GM12878 (cell line): Measurements from ENCODE around the gene CD1B. TPM values are rescaled to one million over a fixed set of nuclear protein-coding genes. Genes with fewer than 3 reads are reported as not detected.

Source experiments
- ATAC-seq: fragments of 200-7000 bp; cut with Tn5 transposase; 3 replicates; pipeline ENCODE4 v1.9.1; 2020; ENCODE audit warnings: mild to moderate bottlenecking, moderate library complexity
- Bru-seq: library from RNA; stranded (reverse); fragments of 400-500 nt; gene quantifications from one replicate; lab custom pipeline; 2021; lab: Mats Ljungman, UMichigan
- BruChase-seq, 2 experiments: library from RNA; stranded (reverse); fragments of 400-500 nt; gene quantifications; one replicate each; lab custom pipeline; 2021; lab: Mats Ljungman, UMichigan
- BruUV-seq: library from RNA; stranded (reverse); fragments of 400-500 nt; replicated peaks from 2 replicates; lab custom pipeline; 2021; lab: Mats Ljungman, UMichigan
- CTCF ChIA-PET: fragments of 300-600 bp; sonication (Branson Sonifier 250); formaldehyde crosslinking; extraction: SDS; loops from one replicate; lab custom pipeline; 2021; ENCODE audit warnings: inconsistent platforms; lab: Yijun Ruan, JAX
- POLR2A ChIA-PET: fragments of 350-600 bp; formaldehyde crosslinking; extraction: SDS; loops from one replicate; lab custom pipeline; 2021; ENCODE audit warnings: inconsistent platforms; lab: Charles Lee
- RAD21 ChIA-PET: fragments of 300-600 bp; sonication (Branson Sonifier 250); formaldehyde crosslinking; loops from one replicate; lab custom pipeline; 2023; ENCODE audit warnings: antibody characterized with exemption; ENCODE audit not compliant: unreplicated experiment; lab: Charles Lee
- SMC1A ChIA-PET: fragments of 300-600 bp; sonication (Branson Sonifier 250); formaldehyde crosslinking; loops from one replicate; lab custom pipeline; 2023; ENCODE audit not compliant: unreplicated experiment, uncharacterized antibody; lab: Charles Lee
- DNase-seq: peaks from one replicate; pipeline ENCODE4 v3.0.0-alpha.2; 2011; ENCODE audit warnings: low read depth, low spot score
- FAIRE-seq: peaks from 3 replicates; lab custom pipeline; 2011; peaks lifted over from hg19 to GRCh38; lab: Jason Lieb, UNC
- H2AFZ ChIP-seq: 2 replicates; pipeline ENCODE4 v1.6.0; 2011; ENCODE audit warnings: low read depth, low read length, control low read depth; ENCODE audit not compliant: control insufficient read depth
- H3K27ac ChIP-seq: 2 replicates; pipeline ENCODE4 v1.5.1; 2011; ENCODE audit warnings: control low read depth; ENCODE audit not compliant: control insufficient read depth, insufficient read depth
- H3K27me3 ChIP-seq, 2 experiments: replicated peaks in 1 of 2; 2 replicates each; pipeline versions ENCODE4 v1.6.0 to v1.6.1; 2011; ENCODE audit warnings: low read length in 1 of 2; ENCODE audit not compliant: control insufficient read depth in 2 of 2, insufficient read depth in 2 of 2
- H3K36me3 ChIP-seq, 2 experiments: 2 replicates each; pipeline ENCODE4 v1.5.1; 2011; ENCODE audit warnings: low read length in 1 of 2; ENCODE audit not compliant: control insufficient read depth in 2 of 2, insufficient read depth in 2 of 2
- H3K4me1 ChIP-seq: 2 replicates; pipeline ENCODE4 v1.6.1; 2011; ENCODE audit warnings: mild to moderate bottlenecking, low read length, moderate library complexity, mixed read lengths; ENCODE audit not compliant: control insufficient read depth, insufficient read depth
- H3K4me2 ChIP-seq: 2 replicates; pipeline ENCODE4 v1.6.0; 2011; ENCODE audit warnings: control low read depth; ENCODE audit not compliant: control insufficient read depth, insufficient read depth
- H3K4me3 ChIP-seq: fragments of 200-600 bp; sonication (generic); 2 replicates; pipeline ENCODE4 v1.5.1; 2016
- H3K79me2 ChIP-seq: 2 replicates; pipeline ENCODE4 v1.6.0; 2011; ENCODE audit warnings: low read length; ENCODE audit not compliant: control insufficient read depth, insufficient read depth
- H3K9ac ChIP-seq: 2 replicates; pipeline ENCODE4 v1.8.0; 2011; ENCODE audit warnings: low read length, control low read depth, mixed read lengths; ENCODE audit not compliant: control insufficient read depth, insufficient read depth
- H3K9me3 ChIP-seq: replicated peaks from 3 replicates; pipeline ENCODE4 v1.5.1; 2011; ENCODE audit warnings: mild to moderate bottlenecking, low read length; ENCODE audit not compliant: control insufficient read depth, insufficient read depth
- H4K20me1 ChIP-seq: 2 replicates; pipeline ENCODE4 v1.6.0; 2011; ENCODE audit not compliant: control insufficient read depth, insufficient read depth
- CTCF ChIP-seq, 3 experiments: IDR thresholded peaks in 2 of 3; conservative IDR thresholded peaks in 1 of 3; 2 replicates each; pipeline ENCODE4 v1.5.1; 2011; ENCODE audit warnings: low read depth in 3 of 3, low read length in 3 of 3, mild to moderate bottlenecking in 3 of 3, control low read depth in 2 of 3, moderate library complexity in 2 of 3, inconsistent platforms in 1 of 3, mixed read lengths in 1 of 3; ENCODE audit not compliant: control insufficient read depth in 2 of 3, insufficient read depth in 1 of 3; ENCODE audit errors: extremely low read depth in 1 of 3
- FOXM1 ChIP-seq: IDR thresholded peaks from 2 replicates; pipeline ENCODE4 v1.6.1; 2012; ENCODE audit warnings: low read depth, mild to moderate bottlenecking, inconsistent platforms, low read length, moderate library complexity
- PAX5 ChIP-seq: IDR thresholded peaks from 2 replicates; pipeline ENCODE4 v1.6.1; 2011; ENCODE audit warnings: low read depth, low read length, borderline replicate concordance
- POLR2AphosphoS2 ChIP-seq: IDR thresholded peaks from 2 replicates; pipeline ENCODE4 v1.6.1; 2011; ENCODE audit warnings: low read depth, mild to moderate bottlenecking, low read length, improper control_type of control experiment, moderate library complexity
- SIN3A ChIP-seq: IDR thresholded peaks from 2 replicates; pipeline ENCODE4 v1.6.1; 2012; ENCODE audit warnings: low read depth, low read length, improper control_type of control experiment
- SUZ12 ChIP-seq: fragments of 200-600 bp; sonication (generic); IDR thresholded peaks from one replicate; pipeline ENCODE4 v1.6.1; 2018; ENCODE audit warnings: antibody characterized with exemption, mild to moderate bottlenecking; ENCODE audit not compliant: unreplicated experiment
- TBL1XR1 ChIP-seq: IDR thresholded peaks from 2 replicates; pipeline ENCODE4 v1.6.1; 2012; ENCODE audit warnings: low read depth, low read length, improper control_type of control experiment
- YBX1 ChIP-seq: fragments of 450-650 bp; IDR thresholded peaks from 2 replicates; pipeline ENCODE4 v1.6.1; 2016; ENCODE audit warnings: antibody characterized with exemption
- YY1 ChIP-seq: IDR thresholded peaks from 2 replicates; pipeline ENCODE4 v1.6.1; 2011; ENCODE audit warnings: low read depth, mild to moderate bottlenecking, low read length
- WGBS: methylation state at CpG from one replicate; pipeline ENCODE4 v1.1.6; 2016; ENCODE audit warnings: low lambda C conversion rate; ENCODE audit not compliant: insufficient replicate concordance, insufficient coverage; ENCODE audit errors: missing lambda C conversion rate; 5-methylcytosine and 5-hydroxymethylcytosine counted together
- in situ Hi-C: fragments of 300-500 bp; cut with MboI; formaldehyde crosslinking; loops from 9 replicates; pipeline ENCODE4 v1.14.3; 2018; ENCODE audit warnings: mixed read lengths
- intact Hi-C: fragments of 100-400 bp; cut with micrococcal nuclease; formaldehyde crosslinking; loops from one replicate; pipeline ENCODE4 v1.14.2; 2022; ENCODE audit not compliant: unreplicated experiment
- long read RNA-seq, 2 experiments: library from polyadenylated mRNA; unstranded; transcript quantifications; one replicate each; pipeline ENCODE4 v2.0.0, GENCODE V29; 2019 to 2020
- polyA minus RNA-seq, 3 experiments: library from RNA; depleted of rRNA, polyadenylated mRNA; stranded (reverse); fragments of >200 nt; gene quantifications; 2 replicates each; pipeline ENCODE4 v1.2.3, GENCODE V29; 2011
- polyA plus RNA-seq, 11 experiments: library from polyadenylated mRNA; depleted of rRNA in 4 of 11; unstranded in 6 of 11; stranded (reverse) in 5 of 11; fragments of >200 nt; fragmentation: Nextera tagmentation in 4 of 11; fragmentation: Illumina TruSeq in 1 of 11; extraction: Ambion mirVana in 4 of 11; extraction: Trizol in 1 of 11; gene quantifications; 1 replicate in 1 of 11; 2 replicates in 10 of 11; pipeline versions ENCODE4 v1.2.1 to v1.2.3, GENCODE V29; 2011 to 2016; ENCODE audit warnings: inconsistent platforms in 2 of 11, missing spikeins in 2 of 11, low read depth in 1 of 11
- total RNA-seq, 4 experiments: library from RNA; depleted of rRNA in 3 of 4; stranded (reverse); fragments of >200 nt in 3 of 4; fragmentation: Illumina TruSeq in 1 of 4; extraction: Trizol in 1 of 4; gene quantifications; 2 replicates each; pipeline versions ENCODE4 v1.2.1 to v1.2.3, GENCODE V29; 2013 to 2021
- TF ChIP-seq, protein P1 (sequence below): fragments of 450-650 bp; IDR thresholded peaks from 2 replicates; pipeline ENCODE4 v1.6.1; 2018; ENCODE audit warnings: borderline replicate concordance, mild to moderate bottlenecking; ENCODE audit not compliant: partially characterized antibody

Gene CD1B
- not detected in 2 replicates for total RNA-seq (2013; cell fraction: nucleolus; rRNA removed)
- not detected in 2 replicates for total RNA-seq (2014; rRNA removed)
- total RNA-seq (2014; rRNA removed; fragmentation: Illumina TruSeq; extraction: Trizol) = not detected in 2 replicates
- total RNA-seq (2021) = not detected in 2 replicates
- not detected for polyA plus RNA-seq (2011; ENCODE audit: low read depth)
- not detected in 2 replicates for polyA plus RNA-seq (2011; rRNA removed)
- not detected in 2 replicates for polyA plus RNA-seq (2011; cell fraction: cytosol; rRNA removed)
- polyA plus RNA-seq (2011; cell fraction: nucleus; rRNA removed) = not detected in 2 replicates
- not detected in 2 replicates for polyA plus RNA-seq (2012)
- not detected in 2 replicates for polyA plus RNA-seq (2014; fragmentation: Illumina TruSeq; extraction: Trizol)
- polyA plus RNA-seq (2014; fragmentation: Nextera tagmentation; extraction: Ambion mirVana) = not detected
- polyA plus RNA-seq (2014; rRNA removed) = not detected in 2 replicates
- polyA plus RNA-seq (2016; fragmentation: Nextera tagmentation; extraction: Ambion mirVana) = not detected
- not detected in 2 replicates for polyA minus RNA-seq (2011; rRNA and poly(A)+ RNA removed)
- not detected in 2 replicates for polyA minus RNA-seq (2011; cell fraction: cytosol; rRNA and poly(A)+ RNA removed)
- not detected in 2 replicates for polyA minus RNA-seq (2011; cell fraction: nucleus; rRNA and poly(A)+ RNA removed)
- Bru-seq, nascent RNA = not detected
- BruChase-seq, experiment 1, labeled RNA remaining after a 6-hour chase = not detected
- not detected for BruChase-seq, experiment 2, labeled RNA remaining after a 2-hour chase
- long read RNA-seq, experiment 1 = 0 reads
- long read RNA-seq, experiment 2 = 0 reads

DNA sequence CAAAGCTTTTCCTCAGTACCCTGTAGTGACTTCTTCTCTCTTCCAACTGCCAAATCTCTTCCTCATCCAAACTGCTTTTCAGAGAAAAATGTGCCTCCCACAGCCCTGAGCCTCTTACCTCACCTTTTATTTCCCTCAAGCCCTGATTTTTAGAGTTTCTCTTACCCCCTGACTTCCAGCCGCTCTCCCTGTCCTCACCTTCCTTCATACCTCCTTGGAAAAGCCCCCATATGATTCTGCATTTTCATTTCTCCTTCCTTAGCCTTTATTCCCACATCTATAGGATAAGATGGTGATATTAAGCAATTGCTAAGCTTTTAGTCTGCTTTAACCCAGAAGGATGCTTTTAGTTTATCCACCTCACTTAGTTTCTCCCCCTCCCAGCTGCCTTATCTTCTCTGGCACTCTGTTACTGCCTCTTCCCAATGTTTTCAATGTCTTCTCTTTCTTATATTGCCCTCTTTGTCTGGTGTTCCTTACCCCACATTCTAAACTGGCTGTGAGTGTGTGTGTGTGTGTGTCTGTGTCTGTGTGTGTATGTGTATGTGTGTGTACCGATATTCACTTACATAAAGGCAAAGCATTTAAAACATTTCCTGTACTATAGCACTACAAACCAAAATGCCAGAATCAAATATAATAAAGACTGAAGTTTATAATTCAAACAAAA, at the start of gene CD1B:
CD1B (minus strand) TSS at position 51 of the 670 bp plus-strand sequence. CDS start 108 bp downstream, outside the sequence.
- H3K4me1 ChIP-seq = peaks cover 4% of the 10 kb centered on the region
- no peak for TF ChIP-seq PAX5
- TF ChIP-seq POLR2AphosphoS2 = no peak
- no peak for TF ChIP-seq FOXM1
- no peak for TF ChIP-seq SIN3A
- no peak for TF ChIP-seq CTCF (IDR thresholded peaks at IDR 0.05 in 2 of 3, conservative IDR thresholded peaks at IDR 0.05 in 1 of 3; ENCODE audit: control insufficient read depth in 2 of 3, extremely low read depth in 1 of 3, insufficient read depth in 1 of 3, low read depth in 3 of 3, low read length in 3 of 3)
- TF ChIP-seq SUZ12 = no peak
- no peak for TF ChIP-seq YY1
- TF ChIP-seq, protein P1, sequence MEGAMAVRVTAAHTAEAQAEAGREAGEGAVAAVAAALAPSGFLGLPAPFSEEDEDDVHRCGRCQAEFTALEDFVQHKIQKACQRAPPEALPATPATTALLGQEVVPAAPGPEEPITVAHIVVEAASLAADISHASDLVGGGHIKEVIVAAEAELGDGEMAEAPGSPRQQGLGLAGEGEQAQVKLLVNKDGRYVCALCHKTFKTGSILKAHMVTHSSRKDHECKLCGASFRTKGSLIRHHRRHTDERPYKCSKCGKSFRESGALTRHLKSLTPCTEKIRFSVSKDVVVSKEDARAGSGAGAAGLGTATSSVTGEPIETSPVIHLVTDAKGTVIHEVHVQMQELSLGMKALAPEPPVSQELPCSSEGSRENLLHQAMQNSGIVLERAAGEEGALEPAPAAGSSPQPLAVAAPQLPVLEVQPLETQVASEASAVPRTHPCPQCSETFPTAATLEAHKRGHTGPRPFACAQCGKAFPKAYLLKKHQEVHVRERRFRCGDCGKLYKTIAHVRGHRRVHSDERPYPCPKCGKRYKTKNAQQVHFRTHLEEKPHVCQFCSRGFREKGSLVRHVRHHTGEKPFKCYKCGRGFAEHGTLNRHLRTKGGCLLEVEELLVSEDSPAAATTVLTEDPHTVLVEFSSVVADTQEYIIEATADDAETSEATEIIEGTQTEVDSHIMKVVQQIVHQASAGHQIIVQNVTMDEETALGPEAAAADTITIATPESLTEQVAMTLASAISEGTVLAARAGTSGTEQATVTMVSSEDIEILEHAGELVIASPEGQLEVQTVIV = no peak
- TF ChIP-seq YBX1 = no peak
- TF ChIP-seq TBL1XR1 = no peak
- TF ChIP-seq, all 136 proteins: peak for 0
- no peak within 1 kb of the TSS for H2AFZ ChIP-seq
- H3K79me2 ChIP-seq = no peaks in the 10 kb centered on the region
- H3K9me3 ChIP-seq = no peaks in the 10 kb centered on the region
- ATAC-seq (no peak), FAIRE-seq (no peak), DNase-seq (no peak)
- ChIA-PET POLR2A (no interaction called here), SMC1A (interaction anchor here (0.6 to 6.8 kb wide), 6 partner anchors 13 to 667 kb away, joined by 3 to 172 read pairs (median 4); no protein-coding TSS in a partner anchor), CTCF (interaction anchor here (0.9 to 12.2 kb wide), 6 partner anchors 45 to 165 kb away, joined by 3 to 267 read pairs (median 4); no protein-coding TSS in a partner anchor), RAD21 (interaction anchor here (0.5 to 10.6 kb wide), 3 partner anchors 85 to 213 kb away, joined by 4 to 179 read pairs (median 93); no protein-coding TSS in a partner anchor)
- no peak within 1 kb of the TSS for H3K4me2 ChIP-seq
- in situ Hi-C loops (loop anchor here (10.0 kb wide), 1 partner anchor 127 kb away; no protein-coding TSS in a partner anchor), intact Hi-C loops (no loop called here)
- WGBS = 58% methylated on average over 2 of the region's 2 CpGs
- H3K9ac ChIP-seq = no peak within 1 kb of the TSS
- H3K27ac ChIP-seq = no peak within 1 kb of the TSS
- no peaks in the 10 kb centered on the region for H4K20me1 ChIP-seq
- H3K36me3 ChIP-seq = no peaks in the 10 kb centered on the region
- H3K27me3 ChIP-seq = no peaks in the 10 kb centered on the region
- no TSS peak for BruUV-seq
- no peak within 1 kb of the TSS for H3K4me3 ChIP-seq
